Epithelial cell of umbilical artery (primary cell): Measurements from ENCODE around the gene CPHXL. TPM values are rescaled to one million over a fixed set of nuclear protein-coding genes. Genes with fewer than 3 reads are reported as not detected.

Experiments
- total RNA-seq: library from RNA; depleted of rRNA; stranded (reverse); fragments of >200 nt; gene quantifications from 2 replicates; pipeline ENCODE4 v1.2.3, GENCODE V29; 2014

The CPHXL gene
- not detected in 2 replicates for total RNA-seq

GRCh38 chr16:75726390-75726789 lies at the start of gene CPHXL:
Gene CPHXL (minus strand): TSS chr16:75726490. CDS start chr16:75726442, 48 bp downstream.

GRCh38 chr16:75701361-75701760 lies 24.9 kb downstream of the CPHXL start, which contains the start of gene DUXB:
Gene DUXB (minus strand): TSS chr16:75701461. CDS start chr16:75701418, 43 bp downstream.

GRCh38 chr16:75676909-75677308 lies 49.4 kb downstream of the CPHXL start, which contains the start of gene CPHXL2:
Gene CPHXL2 (minus strand): TSS chr16:75677009. CDS start chr16:75676999, 10 bp downstream.

Other genes with a start within 250 kb of the CPHXL start
- 0.46 and 1.9 TPM in 2 replicates for gene CHST6, start 231.0 kb downstream of the CPHXL start, total RNA-seq
- gene CHST5, start 190.4 kb downstream of the CPHXL start, total RNA-seq = not detected in 2 replicates
- 9.9 and 19.2 TPM in 2 replicates for gene TMEM231, start 170.2 kb downstream of the CPHXL start, total RNA-seq
- gene GABARAPL2, start 160.1 kb downstream of the CPHXL start, total RNA-seq = 51.1 and 51.6 TPM in 2 replicates
- gene ADAT1, start 103.2 kb downstream of the CPHXL start, total RNA-seq = 62.0 and 68.8 TPM in 2 replicates
- gene KARS1, start 78.8 kb downstream of the CPHXL start, total RNA-seq = 188 and 193 TPM in 2 replicates
- 48.7 and 70.1 TPM in 2 replicates for gene TERF2IP, start 78.7 kb downstream of the CPHXL start, total RNA-seq
- gene CPHXL2, start 49.5 kb downstream of the CPHXL start, total RNA-seq = not detected in 2 replicates
- not detected in 2 replicates for gene DUXB, start 25.0 kb downstream of the CPHXL start, total RNA-seq